Smooth muscle cell (in vitro differentiated cells): ENCODE results near the gene CDC25C. TPM values are rescaled to one million over a fixed set of nuclear protein-coding genes. Genes with fewer than 3 reads are reported as not detected.

Experiments used
- DNase-seq: peaks from one replicate; lab custom pipeline; 2025; ENCODE audit not compliant: unreplicated experiment; lab: John Stamatoyannopoulos, UW
- H2AFZ ChIP-seq: fragments of 200-600 bp; sonication (generic); 2 replicates; pipeline ENCODE4 v1.6.0; 2016; ENCODE audit warnings: antibody characterized with exemption, low read depth, mild to moderate bottlenecking
- H3F3A ChIP-seq: fragments of 200-600 bp; sonication (generic); 2 replicates; pipeline ENCODE4 v1.6.0; 2017; ENCODE audit warnings: antibody characterized with exemption, low read depth
- H3K27ac ChIP-seq: fragments of 200-600 bp; sonication (generic); 2 replicates; pipeline ENCODE4 v1.5.1; 2016; ENCODE audit warnings: low read depth, mild to moderate bottlenecking
- H3K27me3 ChIP-seq: fragments of 200-600 bp; sonication (generic); 2 replicates; pipeline ENCODE4 v1.6.1; 2016; ENCODE audit warnings: low read depth, mild to moderate bottlenecking
- H3K36me3 ChIP-seq: fragments of 200-600 bp; sonication (generic); 2 replicates; pipeline ENCODE4 v1.5.1; 2016; ENCODE audit warnings: low read depth
- H3K4me1 ChIP-seq: fragments of 200-600 bp; sonication (generic); 2 replicates; pipeline ENCODE4 v1.5.1; 2016; ENCODE audit warnings: low read depth
- H3K4me2 ChIP-seq: fragments of 200-600 bp; sonication (generic); 2 replicates; pipeline ENCODE4 v1.6.0; 2016; ENCODE audit warnings: mild to moderate bottlenecking
- H3K4me3 ChIP-seq: fragments of 200-600 bp; sonication (generic); 2 replicates; pipeline ENCODE4 v1.5.1; 2016; ENCODE audit warnings: mild to moderate bottlenecking
- H3K79me2 ChIP-seq: fragments of 200-600 bp; sonication (generic); 2 replicates; pipeline ENCODE4 v1.6.0; 2016; ENCODE audit warnings: low read depth, mild to moderate bottlenecking
- H3K9ac ChIP-seq: fragments of 200-600 bp; sonication (generic); 2 replicates; pipeline ENCODE4 v1.6.0; 2016; ENCODE audit warnings: low read depth
- H3K9me3 ChIP-seq: fragments of 200-600 bp; sonication (generic); replicated peaks from 2 replicates; pipeline ENCODE4 v1.5.1; 2016; ENCODE audit warnings: low read depth
- H4K20me1 ChIP-seq: fragments of 200-600 bp; sonication (generic); 2 replicates; pipeline ENCODE4 v1.6.0; 2016; ENCODE audit warnings: low read depth
- whole genome bisulfite sequencing: methylation state at CpG from one replicate; pipeline ENCODE4 v1.1.7; 2016; ENCODE audit warnings: low lambda C conversion rate; 5-methylcytosine and 5-hydroxymethylcytosine counted together
- polyA plus RNA-seq: library from polyadenylated mRNA; unstranded; fragments of >200 nt; fragmentation: Nextera tagmentation; extraction: Ambion mirVana; gene quantifications from 2 replicates; pipeline ENCODE4 v1.2.1, GENCODE V29; 2016
- total RNA-seq: library from RNA; depleted of rRNA; stranded (reverse); fragments of >200 nt; gene quantifications from 2 replicates; pipeline ENCODE4 v1.2.3, GENCODE V29; 2014
- TF ChIP-seq, protein P1 (sequence below): fragments of 200-600 bp; sonication (generic); IDR thresholded peaks from 2 replicates; pipeline ENCODE4 v1.5.1; 2017; ENCODE audit warnings: borderline replicate concordance, mild to moderate bottlenecking, antibody characterized with exemption; ENCODE audit not compliant: insufficient read depth, poor library complexity, severe bottlenecking

Gene CDC25C
- total and polyA plus RNA-seq, 2 experiments from 2014 or later: 2.6 to 3.0 TPM

DNA sequence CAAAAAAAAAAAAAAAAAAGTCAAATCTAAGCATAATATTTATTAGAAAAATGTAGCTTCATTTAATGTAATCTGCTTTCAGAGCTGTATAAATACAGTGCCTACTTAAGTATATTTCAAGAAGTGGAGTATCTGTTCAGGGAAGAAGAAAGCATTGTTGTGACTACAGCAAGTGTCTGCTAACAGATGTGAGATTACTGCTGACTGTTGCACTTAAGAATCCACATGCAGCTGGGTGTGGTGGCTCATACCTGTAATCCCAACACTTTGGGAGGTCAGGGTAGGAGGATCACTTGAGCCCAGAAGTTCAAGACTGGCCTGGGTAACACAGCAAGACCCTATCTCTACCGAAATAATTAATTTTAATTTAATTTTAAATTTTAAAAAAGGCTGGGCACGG, 39.9 kb upstream of the CDC25C start:
- Histone ChIP-seq H3K4me3 (no peak overlapping the region), H3K27ac (no peak overlapping the region), H2AFZ (no peak overlapping the region), H3K27me3 (no peaks in the 10 kb centered on the region), H3K4me1 (no peaks in the 10 kb centered on the region), H3K4me2 (no peak overlapping the region), H3K36me3 (no peaks in the 10 kb centered on the region), H3K9ac (no peak overlapping the region), H3K9me3 (no peaks in the 10 kb centered on the region), H3K79me2 (peaks cover 75% of the 10 kb centered on the region), H4K20me1 (peaks cover 80% of the 10 kb centered on the region), H3F3A (no peaks in the 10 kb centered on the region)
- TF ChIP-seq, protein P1, sequence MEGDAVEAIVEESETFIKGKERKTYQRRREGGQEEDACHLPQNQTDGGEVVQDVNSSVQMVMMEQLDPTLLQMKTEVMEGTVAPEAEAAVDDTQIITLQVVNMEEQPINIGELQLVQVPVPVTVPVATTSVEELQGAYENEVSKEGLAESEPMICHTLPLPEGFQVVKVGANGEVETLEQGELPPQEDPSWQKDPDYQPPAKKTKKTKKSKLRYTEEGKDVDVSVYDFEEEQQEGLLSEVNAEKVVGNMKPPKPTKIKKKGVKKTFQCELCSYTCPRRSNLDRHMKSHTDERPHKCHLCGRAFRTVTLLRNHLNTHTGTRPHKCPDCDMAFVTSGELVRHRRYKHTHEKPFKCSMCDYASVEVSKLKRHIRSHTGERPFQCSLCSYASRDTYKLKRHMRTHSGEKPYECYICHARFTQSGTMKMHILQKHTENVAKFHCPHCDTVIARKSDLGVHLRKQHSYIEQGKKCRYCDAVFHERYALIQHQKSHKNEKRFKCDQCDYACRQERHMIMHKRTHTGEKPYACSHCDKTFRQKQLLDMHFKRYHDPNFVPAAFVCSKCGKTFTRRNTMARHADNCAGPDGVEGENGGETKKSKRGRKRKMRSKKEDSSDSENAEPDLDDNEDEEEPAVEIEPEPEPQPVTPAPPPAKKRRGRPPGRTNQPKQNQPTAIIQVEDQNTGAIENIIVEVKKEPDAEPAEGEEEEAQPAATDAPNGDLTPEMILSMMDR: no peak
- no peak for DNase-seq
- WGBS: 98% methylated on average over 2 of the region's 2 CpGs

DNA sequence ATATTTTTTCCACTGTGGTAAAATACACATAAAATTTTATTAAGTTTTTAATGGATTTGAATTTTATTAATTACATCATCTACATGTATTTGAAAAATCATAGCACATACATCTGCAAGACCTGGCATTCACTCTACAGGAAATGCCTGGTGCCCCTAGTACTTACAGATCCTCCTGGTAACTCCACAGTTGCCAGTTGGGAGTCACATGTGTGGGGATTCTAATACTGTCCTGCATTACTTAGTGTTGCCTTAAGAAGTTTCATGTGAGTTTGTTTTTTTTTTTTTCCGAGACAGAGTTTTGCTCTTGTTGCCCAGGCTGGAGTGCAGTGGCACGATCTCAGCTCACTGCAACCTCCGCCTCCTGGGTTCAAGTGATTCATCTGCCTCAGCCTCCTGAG, 38.9 kb upstream of the CDC25C start:
- H3K36me3 ChIP-seq: no peaks in the 10 kb centered on the region
- WGBS: 95% methylated on average over 3 of the region's 3 CpGs
- H3K4me1 ChIP-seq: no peaks in the 10 kb centered on the region
- H3K27ac ChIP-seq: no peak overlapping the region
- no peak overlapping the region for H3K4me3 ChIP-seq
- TF ChIP-seq, protein P1: no peak
- H4K20me1 ChIP-seq: peaks cover 89% of the 10 kb centered on the region
- no peak for DNase-seq
- H3K9me3 ChIP-seq: no peaks in the 10 kb centered on the region
- no peak overlapping the region for H3K9ac ChIP-seq
- no peaks in the 10 kb centered on the region for H3F3A ChIP-seq
- no peak overlapping the region for H2AFZ ChIP-seq
- no peak overlapping the region for H3K4me2 ChIP-seq
- no peaks in the 10 kb centered on the region for H3K27me3 ChIP-seq
- peaks cover 84% of the 10 kb centered on the region for H3K79me2 ChIP-seq

DNA sequence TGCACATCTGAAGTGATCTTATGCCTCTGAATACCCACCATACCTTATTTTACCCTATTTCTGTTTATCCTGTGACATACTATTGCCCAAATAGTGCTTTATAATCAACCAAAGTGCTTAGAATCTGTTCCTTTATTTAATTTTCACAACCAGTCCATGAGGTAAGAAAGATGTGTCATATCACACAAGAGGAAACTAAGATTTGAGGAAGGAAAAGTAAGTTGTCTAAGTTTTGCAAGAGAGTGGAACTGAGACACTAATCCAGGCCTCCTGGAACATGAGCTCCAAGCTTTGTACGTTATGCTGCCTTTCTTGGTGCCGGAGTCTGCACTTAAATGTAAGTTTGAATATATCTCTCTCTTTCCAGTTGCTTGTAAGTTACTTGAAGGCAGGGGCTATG, 38.1 kb upstream of the CDC25C start:
- Histone ChIP-seq H3F3A (no peaks in the 10 kb centered on the region), H2AFZ (no peak overlapping the region), H3K4me2 (no peak overlapping the region), H3K9me3 (no peaks in the 10 kb centered on the region), H4K20me1 (peaks cover 95% of the 10 kb centered on the region), H3K79me2 (peaks cover 92% of the 10 kb centered on the region), H3K36me3 (no peaks in the 10 kb centered on the region), H3K9ac (no peak overlapping the region), H3K27ac (no peak overlapping the region), H3K27me3 (no peaks in the 10 kb centered on the region), H3K4me1 (no peaks in the 10 kb centered on the region), H3K4me3 (no peak overlapping the region)
- TF ChIP-seq, protein P1: no peak
- 82% methylated on average over 2 of the region's 2 CpGs for WGBS
- no peak for DNase-seq

DNA sequence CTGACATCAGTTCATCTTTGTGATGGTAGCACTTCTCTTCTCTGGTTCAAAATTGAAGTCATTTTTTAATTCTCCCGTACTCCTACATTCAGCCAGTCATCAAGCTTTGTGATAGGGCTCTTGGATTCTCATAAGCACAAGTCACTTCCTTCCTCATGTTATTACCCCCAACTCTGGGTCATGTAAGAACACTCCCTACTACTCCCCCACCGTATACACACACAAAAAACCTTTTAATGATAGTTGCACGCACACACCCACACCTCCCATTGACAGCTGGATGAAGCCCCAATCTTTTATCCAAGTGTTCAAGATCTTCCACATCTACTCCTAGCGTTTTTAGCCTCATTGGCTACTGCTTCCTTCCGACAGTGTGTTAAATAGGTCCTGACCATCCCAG, 37.7 kb upstream of the CDC25C start:
- Histone ChIP-seq H3K4me3 (no peak overlapping the region), H3K4me2 (no peak overlapping the region), H3K36me3 (no peaks in the 10 kb centered on the region), H3K27me3 (no peaks in the 10 kb centered on the region), H3K9ac (no peak overlapping the region), H4K20me1 (peaks cover 98% of the 10 kb centered on the region), H3K4me1 (no peaks in the 10 kb centered on the region), H3K79me2 (peaks cover 97% of the 10 kb centered on the region), H3K27ac (no peak overlapping the region), H3K9me3 (no peaks in the 10 kb centered on the region), H2AFZ (no peak overlapping the region), H3F3A (no peaks in the 10 kb centered on the region)
- TF ChIP-seq, protein P1: no peak
- 90% methylated on average over 5 of the region's 5 CpGs for WGBS
- DNase-seq: no peak
